Measurements from ENCODE around the gene AK8. TPM values are rescaled to one million over a fixed set of nuclear protein-coding genes. Genes with fewer than 3 reads are reported as not detected.

AK8 gene
- polyA plus RNA-seq, 1 of the 3 experiments (the other 2 are of a cell fraction) = 0.77 TPM

DNA sequence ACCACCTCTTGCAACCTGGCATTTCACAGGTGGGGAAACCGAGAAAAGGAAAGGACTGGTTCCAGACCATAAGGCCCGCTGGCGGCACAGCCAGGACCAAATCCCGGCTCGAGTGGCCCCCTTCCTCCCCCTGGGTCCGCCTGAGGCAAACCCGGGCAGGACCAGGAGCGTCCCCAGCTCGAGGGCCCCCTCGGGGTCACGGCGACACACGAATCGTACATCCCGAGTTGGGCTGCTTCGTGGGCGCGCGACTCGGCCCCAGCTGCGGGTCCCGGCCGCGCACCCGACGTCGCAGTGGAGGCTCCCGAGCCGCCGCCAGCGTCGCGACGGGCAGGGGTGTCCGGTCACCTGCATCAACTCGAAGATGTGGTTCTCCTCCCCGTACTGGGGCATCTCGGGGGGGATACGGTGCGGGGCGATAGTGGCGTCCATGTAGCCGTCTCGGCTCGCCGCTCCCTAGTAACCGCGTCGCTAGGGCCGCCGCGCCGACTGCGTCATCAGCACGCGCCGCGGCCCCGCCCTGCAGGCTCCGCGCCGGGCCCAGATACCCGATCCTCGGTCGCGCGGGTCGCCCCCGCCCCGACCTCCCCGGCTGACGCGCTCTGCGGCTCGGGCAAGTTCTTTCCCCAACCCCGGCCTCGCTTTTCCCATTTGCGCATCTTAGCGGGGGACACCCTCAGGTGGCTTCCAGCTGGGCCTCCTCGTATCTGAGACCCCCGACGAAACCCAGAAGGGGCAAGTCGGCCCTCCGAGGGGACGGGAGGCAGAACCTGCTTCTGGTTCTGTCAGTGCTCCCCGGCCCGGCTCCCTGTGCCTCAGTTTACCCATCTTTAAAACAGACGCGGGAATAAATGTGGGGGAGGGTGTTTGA is at the start of gene AK8 (continued):
- TF ChIP-seq, protein P1, sequence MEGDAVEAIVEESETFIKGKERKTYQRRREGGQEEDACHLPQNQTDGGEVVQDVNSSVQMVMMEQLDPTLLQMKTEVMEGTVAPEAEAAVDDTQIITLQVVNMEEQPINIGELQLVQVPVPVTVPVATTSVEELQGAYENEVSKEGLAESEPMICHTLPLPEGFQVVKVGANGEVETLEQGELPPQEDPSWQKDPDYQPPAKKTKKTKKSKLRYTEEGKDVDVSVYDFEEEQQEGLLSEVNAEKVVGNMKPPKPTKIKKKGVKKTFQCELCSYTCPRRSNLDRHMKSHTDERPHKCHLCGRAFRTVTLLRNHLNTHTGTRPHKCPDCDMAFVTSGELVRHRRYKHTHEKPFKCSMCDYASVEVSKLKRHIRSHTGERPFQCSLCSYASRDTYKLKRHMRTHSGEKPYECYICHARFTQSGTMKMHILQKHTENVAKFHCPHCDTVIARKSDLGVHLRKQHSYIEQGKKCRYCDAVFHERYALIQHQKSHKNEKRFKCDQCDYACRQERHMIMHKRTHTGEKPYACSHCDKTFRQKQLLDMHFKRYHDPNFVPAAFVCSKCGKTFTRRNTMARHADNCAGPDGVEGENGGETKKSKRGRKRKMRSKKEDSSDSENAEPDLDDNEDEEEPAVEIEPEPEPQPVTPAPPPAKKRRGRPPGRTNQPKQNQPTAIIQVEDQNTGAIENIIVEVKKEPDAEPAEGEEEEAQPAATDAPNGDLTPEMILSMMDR (IDR thresholded peaks at IDR 0.05) = no peak
- TF ChIP-seq, protein P2, sequence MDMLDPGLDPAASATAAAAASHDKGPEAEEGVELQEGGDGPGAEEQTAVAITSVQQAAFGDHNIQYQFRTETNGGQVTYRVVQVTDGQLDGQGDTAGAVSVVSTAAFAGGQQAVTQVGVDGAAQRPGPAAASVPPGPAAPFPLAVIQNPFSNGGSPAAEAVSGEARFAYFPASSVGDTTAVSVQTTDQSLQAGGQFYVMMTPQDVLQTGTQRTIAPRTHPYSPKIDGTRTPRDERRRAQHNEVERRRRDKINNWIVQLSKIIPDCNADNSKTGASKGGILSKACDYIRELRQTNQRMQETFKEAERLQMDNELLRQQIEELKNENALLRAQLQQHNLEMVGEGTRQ (IDR thresholded peaks at IDR 0.05; ENCODE audit: borderline replicate concordance, low read depth, low read length) = no peak
- TF ChIP-seq TCF12 (IDR thresholded peaks at IDR 0.05) = no peak
- no peak for TF ChIP-seq FOSL2 (IDR thresholded peaks at IDR 0.05; ENCODE audit: borderline replicate concordance, low read depth)
- TF ChIP-seq, protein P3, sequence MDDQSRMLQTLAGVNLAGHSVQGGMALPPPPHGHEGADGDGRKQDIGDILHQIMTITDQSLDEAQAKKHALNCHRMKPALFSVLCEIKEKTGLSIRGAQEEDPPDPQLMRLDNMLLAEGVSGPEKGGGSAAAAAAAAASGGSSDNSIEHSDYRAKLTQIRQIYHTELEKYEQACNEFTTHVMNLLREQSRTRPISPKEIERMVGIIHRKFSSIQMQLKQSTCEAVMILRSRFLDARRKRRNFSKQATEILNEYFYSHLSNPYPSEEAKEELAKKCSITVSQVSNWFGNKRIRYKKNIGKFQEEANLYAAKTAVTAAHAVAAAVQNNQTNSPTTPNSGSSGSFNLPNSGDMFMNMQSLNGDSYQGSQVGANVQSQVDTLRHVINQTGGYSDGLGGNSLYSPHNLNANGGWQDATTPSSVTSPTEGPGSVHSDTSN (IDR thresholded peaks at IDR 0.05) = no peak
- TF ChIP-seq, protein P4, sequence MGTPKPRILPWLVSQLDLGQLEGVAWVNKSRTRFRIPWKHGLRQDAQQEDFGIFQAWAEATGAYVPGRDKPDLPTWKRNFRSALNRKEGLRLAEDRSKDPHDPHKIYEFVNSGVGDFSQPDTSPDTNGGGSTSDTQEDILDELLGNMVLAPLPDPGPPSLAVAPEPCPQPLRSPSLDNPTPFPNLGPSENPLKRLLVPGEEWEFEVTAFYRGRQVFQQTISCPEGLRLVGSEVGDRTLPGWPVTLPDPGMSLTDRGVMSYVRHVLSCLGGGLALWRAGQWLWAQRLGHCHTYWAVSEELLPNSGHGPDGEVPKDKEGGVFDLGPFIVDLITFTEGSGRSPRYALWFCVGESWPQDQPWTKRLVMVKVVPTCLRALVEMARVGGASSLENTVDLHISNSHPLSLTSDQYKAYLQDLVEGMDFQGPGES (IDR thresholded peaks at IDR 0.05; ENCODE audit: low read depth, low read length) = no peak
- TF ChIP-seq RAD21 (IDR thresholded peaks at IDR 0.05; ENCODE audit: low read length) = no peak
- no peak for TF ChIP-seq NFIC (IDR thresholded peaks at IDR 0.05; ENCODE audit: borderline replicate concordance)

DNA sequence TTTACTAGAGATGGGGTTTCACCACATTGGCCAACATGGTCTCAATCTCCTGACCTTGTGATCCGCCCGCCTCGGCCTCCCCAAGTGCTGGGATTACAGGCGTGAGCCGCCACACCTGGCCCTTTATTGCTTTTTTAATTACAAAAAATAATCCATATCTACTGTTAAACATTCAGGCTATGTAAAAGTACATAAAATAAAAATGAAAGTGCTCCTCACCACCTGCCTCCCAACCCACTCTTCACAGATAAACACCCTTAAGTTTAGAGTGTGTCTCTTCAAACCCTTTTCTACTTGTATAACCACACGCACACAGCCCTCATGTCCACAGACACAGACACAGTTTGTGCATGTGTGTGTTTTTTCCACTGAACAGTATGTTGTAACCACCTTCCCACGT is 49.6 kb upstream of the AK8 start:
- Histone ChIP-seq H3K79me2 (ENCODE audit: insufficient read depth) (peaks cover 11% of the 10 kb centered on the region; the same call in 1 of the 2 replicates), H4K20me1 (ENCODE audit: insufficient read depth) (no peaks in the 10 kb centered on the region), H3K9me3 (no peaks in the 10 kb centered on the region), H2AFZ (ENCODE audit: low read depth) (no peak overlapping the region), H3K4me2 (no peak overlapping the region), H3K9me2 (no peaks in the 10 kb centered on the region), H3K4me3 (ENCODE audit: low read depth in 2 of 2, low read length in 1 of 2) (no peak overlapping the region), H3K4me1 (ENCODE audit: control insufficient read depth in 1 of 2, insufficient read depth in 2 of 2, low read depth in 1 of 2, low read length in 1 of 2) (no peaks in the 10 kb centered on the region), H3K36me3 (replicated peaks in 1 of 2; ENCODE audit: control insufficient read depth in 1 of 2, insufficient read depth in 2 of 2, low read length in 1 of 2) (peaks cover 50 to 70% of the 10 kb centered on the region in 2 experiments), H3K9ac (no peak overlapping the region), H3K27ac (ENCODE audit: low read depth in 2 of 2, low read length in 1 of 2) (no peak overlapping the region), H3F3A (replicated peaks; ENCODE audit: insufficient read depth) (no peaks in the 10 kb centered on the region), H3K27me3 (ENCODE audit: insufficient read depth) (no peaks in the 10 kb centered on the region)
- ChIA-PET CTCF (no interaction called here), POLR2A (no interaction called here)
- WGBS (ENCODE audit: low lambda C conversion rate) = 96% methylated on average over 7 of the region's 7 CpGs
- TF ChIP-seq TCF12 (IDR thresholded peaks at IDR 0.05) (no peak), RXRA (IDR thresholded peaks at IDR 0.05; ENCODE audit: borderline replicate concordance, low read depth) (no peak), EP300 (IDR thresholded peaks at IDR 0.05; ENCODE audit: borderline replicate concordance in 1 of 2, low read depth in 1 of 2, low read length in 1 of 2) (no peak), RFX5 (IDR thresholded peaks at IDR 0.05; ENCODE audit: low read length) (no peak), POLR2AphosphoS5 (IDR thresholded peaks at IDR 0.05; ENCODE audit: low read depth, low read length) (no peak), JUND (IDR thresholded peaks at IDR 0.05) (no peak), NRF1 (IDR thresholded peaks at IDR 0.05; ENCODE audit: low read depth, low read length) (no peak), GABPA (IDR thresholded peaks at IDR 0.05; ENCODE audit: low read depth) (no peak)
- TF ChIP-seq, protein P2 (IDR thresholded peaks at IDR 0.05; ENCODE audit: borderline replicate concordance, low read depth, low read length) = no peak
- no peak for DNase-seq
